Stimulated activated CD8-positive, alpha-beta memory T cell treated with anti-CD3 and anti-CD28 coated beads, Interleukin-12 subunit alpha, Interleukin-12 subunit beta, amount 100 ng/mL, for 24 hours (primary cell): ENCODE measurements around the gene EEF1AKMT4.

ENCODE experiments used
- DNase-seq: peaks from one replicate; pipeline ENCODE4 v3.0.0-alpha.2; 2020; ENCODE audit errors: extremely low read depth

EEF1AKMT4 gene

DNA sequence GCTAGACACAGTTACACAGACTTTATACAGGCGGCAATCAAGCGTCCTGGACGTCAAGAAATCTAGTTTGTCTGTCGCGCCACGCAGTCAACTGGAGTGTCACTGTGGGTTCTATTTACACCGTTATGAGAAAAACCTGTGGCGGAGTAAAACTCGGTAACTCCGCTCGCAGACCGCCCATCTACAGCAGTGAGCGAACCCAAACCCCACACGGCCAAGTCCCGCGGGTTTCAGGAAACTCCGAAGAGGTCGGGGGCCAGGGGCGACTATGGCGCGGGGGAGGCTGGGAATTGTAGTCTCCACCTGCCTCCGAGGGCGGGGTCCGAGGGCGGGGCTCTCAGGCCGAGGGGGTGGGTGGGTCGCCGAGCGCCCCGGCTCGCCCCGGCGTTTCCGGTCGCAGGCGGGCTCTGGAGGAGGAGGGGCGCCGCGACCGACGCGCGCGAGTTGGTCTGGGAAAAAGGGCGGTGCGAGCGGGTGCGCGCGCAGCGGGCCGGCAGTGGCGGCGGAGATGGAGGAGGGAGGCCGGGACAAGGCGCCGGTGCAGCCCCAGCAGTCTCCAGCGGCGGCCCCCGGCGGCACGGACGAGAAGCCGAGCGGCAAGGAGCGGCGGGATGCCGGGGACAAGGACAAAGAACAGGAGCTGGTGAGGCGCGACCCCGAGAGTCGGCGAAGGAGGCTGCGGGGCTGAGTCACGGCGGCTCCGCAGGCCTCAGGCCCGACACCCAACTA, 49.5 kb downstream of the EEF1AKMT4 start, which contains the start of gene PSMD2:
Gene PSMD2 (plus strand): TSS at position 483 of the 729 bp plus-strand sequence. CDS start 26 bp downstream, at position 509.
- peak; percentile 98 for DNase-seq

DNA sequence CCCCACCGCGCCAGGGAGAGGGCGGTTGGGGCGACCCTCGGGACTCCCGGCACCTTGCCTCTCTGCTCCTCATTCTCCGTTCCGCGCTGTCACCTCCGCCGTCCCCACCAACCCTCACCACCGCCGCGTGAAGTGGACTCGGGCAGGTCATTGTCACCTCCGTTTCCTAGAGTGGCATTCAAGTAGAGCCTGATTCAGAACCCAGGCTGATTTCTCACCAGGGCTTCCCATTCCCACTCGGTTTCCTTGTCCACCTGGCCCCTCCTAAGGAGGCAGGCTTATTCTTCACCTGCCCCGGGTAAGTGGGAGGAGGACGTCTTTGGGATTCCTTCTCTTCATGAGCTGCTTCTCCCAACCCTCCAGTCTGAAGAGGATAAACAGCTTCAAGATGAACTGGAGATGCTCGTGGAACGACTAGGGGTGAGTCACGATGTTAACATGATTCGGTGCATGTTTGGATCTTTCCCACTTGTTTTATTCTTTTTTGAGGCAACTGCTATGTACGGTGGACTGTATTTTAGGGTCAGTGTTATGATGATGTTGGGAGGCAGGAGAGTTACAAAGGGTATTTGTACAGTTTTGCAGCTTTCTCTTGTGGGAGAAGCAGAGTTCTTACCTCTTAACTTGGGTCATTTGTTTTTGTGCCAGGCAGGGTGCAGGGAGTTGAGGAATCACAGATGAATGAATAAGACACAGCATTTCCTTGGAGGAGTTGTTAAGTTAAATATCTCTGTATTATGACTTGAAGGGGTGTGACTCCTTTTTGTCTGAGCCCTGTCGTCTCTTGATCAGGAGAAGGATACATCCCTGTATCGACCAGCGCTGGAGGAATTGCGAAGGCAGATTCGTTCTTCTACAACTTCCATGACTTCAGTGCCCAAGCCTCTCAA, 50.3 kb downstream of the EEF1AKMT4 start:
- DNase-seq, result no peak

DNA sequence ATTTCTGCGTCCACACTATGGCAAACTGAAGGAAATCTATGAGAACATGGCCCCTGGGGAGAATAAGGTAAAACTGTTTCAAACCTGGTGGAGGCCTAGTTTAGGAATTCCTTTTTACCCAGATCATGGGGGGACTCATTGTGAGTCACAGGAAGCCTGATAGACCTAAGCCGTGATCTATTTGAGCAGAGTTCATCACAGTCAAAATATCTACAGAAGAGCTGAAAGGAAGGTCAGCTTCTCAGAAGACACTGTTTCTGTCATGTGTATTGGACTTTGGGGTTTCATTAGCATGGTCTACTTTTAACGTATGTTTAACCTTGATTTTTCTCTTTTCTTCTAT, 50.9 kb downstream of the EEF1AKMT4 start:
- DNase-seq, result no peak

DNA sequence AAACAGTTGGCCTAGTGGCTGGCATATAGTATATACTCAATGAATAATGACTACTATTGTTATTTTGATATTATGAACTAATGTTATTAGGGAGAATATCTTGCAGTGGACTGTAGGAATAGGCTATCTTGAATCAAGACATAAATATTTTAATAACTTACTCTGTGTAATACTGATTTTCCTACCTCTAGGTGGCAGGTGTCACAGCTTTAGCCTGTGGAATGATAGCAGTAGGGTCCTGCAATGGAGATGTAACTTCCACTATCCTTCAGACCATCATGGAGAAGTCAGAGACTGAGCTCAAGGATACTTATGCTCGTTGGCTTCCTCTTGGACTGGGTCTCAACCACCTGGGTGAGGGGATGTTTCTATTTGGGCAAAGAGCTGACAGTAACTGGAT, 56.1 kb downstream of the EEF1AKMT4 start:
- no peak for DNase-seq

DNA sequence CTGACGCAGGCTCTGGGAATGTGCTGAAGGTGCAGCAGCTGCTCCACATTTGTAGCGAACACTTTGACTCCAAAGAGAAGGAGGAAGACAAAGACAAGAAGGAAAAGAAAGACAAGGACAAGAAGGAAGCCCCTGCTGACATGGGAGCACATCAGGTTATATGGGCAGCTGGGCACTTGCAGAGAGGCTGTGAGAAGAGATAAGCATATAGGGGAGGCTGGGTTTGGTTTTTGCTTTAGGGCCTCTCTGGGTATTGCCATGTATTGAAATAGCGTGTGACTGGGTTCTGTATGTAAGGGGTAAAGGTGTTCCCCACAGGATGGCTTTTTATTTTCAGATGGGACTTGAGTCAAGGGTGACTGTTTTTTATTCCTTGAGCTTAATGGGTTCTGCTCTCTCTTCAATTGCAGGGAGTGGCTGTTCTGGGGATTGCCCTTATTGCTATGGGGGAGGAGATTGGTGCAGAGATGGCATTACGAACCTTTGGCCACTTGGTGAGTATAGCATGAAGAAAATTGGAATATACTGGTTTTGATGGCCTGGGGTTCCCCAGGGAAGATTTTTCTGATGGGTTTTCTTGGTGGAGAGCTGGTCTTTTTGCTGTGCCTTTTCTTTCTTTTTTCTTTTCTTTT, 57.0 kb downstream of the EEF1AKMT4 start:
- DNase-seq, result no peak

DNA sequence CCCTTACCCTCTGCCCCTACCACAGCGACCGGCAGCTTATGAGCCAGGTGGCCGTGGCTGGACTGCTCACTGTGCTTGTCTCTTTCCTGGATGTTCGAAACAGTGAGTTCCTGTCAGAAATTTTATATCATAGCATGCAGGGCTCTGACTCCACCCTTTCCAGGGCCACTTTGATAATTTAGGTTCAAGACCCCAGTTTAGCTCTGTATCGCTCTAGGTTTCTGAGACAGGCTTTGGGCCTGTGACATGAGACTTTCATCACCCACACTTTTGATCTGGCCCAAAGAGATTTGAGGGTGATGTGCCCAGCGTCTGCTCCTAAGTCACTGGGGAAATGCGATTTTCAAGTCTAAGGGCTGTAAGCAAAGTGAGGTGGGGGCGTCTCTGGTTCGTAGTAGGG, 58.4 kb downstream of the EEF1AKMT4 start:
- DNase-seq, result no peak
